ENCODE data around the gene GBGT1.
"Not testable (repeated sequence)": the region's sequence is repeated elsewhere in the genome, so short reads cannot be mapped to it uniquely, and the experiment has no call there.

The GBGT1 gene

GRCh38 chr9:133181561-133181960, 17.8 kb upstream of the GBGT1 start:
- peaks cover 46% of the 10 kb centered on the region for H3K27me3 Mint-ChIP-seq

GRCh38 chr9:133180953-133181352, 17.2 kb upstream of the GBGT1 start:
- H3K4me1 Mint-ChIP-seq: peaks cover 16% of the 10 kb centered on the region
- no peak for DNase-seq
- H3K27me3 Mint-ChIP-seq: peaks cover 40% of the 10 kb centered on the region
- ATAC-seq: no peak
- no peaks in the 10 kb centered on the region for H3K9me3 Mint-ChIP-seq
- no peak overlapping the region for H3K4me3 Mint-ChIP-seq
- H3K27ac Mint-ChIP-seq: no peak overlapping the region

More at GRCh38 chr9:133181561-133181960, 17.8 kb upstream of the GBGT1 start:
- DNase-seq (no peak), ATAC-seq (no peak)
- Mint-ChIP-seq H3K4me1 (peaks cover 20% of the 10 kb centered on the region), H3K27ac (no peak overlapping the region), H3K9me3 (no peaks in the 10 kb centered on the region), H3K4me3 (no peak overlapping the region)

GRCh38 chr9:133173056-133173455, 9.3 kb upstream of the GBGT1 start:
- Mint-ChIP-seq H3K4me3 (no peak overlapping the region), H3K4me1 (no peaks in the 10 kb centered on the region), H3K27ac (no peak overlapping the region), H3K9me3 (no peaks in the 10 kb centered on the region), H3K27me3 (no peaks in the 10 kb centered on the region)
- ATAC-seq: no peak
- DNase-seq: no peak

GRCh38 chr9:133171161-133171961, 7.6 kb upstream of the GBGT1 start:
- ATAC-seq (no peak), DNase-seq (no peak)
- Mint-ChIP-seq H3K27ac (no peak overlapping the region), H3K9me3 (no peaks in the 10 kb centered on the region), H3K4me1 (no peaks in the 10 kb centered on the region), H3K27me3 (no peaks in the 10 kb centered on the region), H3K4me3 (no peak overlapping the region)

GRCh38 chr9:133170716-133171115, 7.0 kb upstream of the GBGT1 start:
- H3K9me3 Mint-ChIP-seq: no peaks in the 10 kb centered on the region
- no peak overlapping the region for H3K4me3 Mint-ChIP-seq
- no peak for DNase-seq
- no peaks in the 10 kb centered on the region for H3K4me1 Mint-ChIP-seq
- no peak overlapping the region for H3K27ac Mint-ChIP-seq
- no peaks in the 10 kb centered on the region for H3K27me3 Mint-ChIP-seq
- no peak for ATAC-seq

GRCh38 chr9:133169687-133170086, 6.0 kb upstream of the GBGT1 start:
- not testable (repeated sequence) for H3K4me3 Mint-ChIP-seq, H3K4me1 Mint-ChIP-seq, H3K27ac Mint-ChIP-seq, H3K27me3 Mint-ChIP-seq, DNase-seq, ATAC-seq, H3K9me3 Mint-ChIP-seq

GRCh38 chr9:133169102-133169501, 5.4 kb upstream of the GBGT1 start:
- ATAC-seq: no peak
- H3K27ac Mint-ChIP-seq: no peak overlapping the region

GRCh38 chr9:133168432-133168831, 4.7 kb upstream of the GBGT1 start:
- Mint-ChIP-seq H3K4me3 (no peak overlapping the region), H3K4me1 (peaks cover 8% of the 10 kb centered on the region), H3K27ac (no peak overlapping the region), H3K9me3 (no peaks in the 10 kb centered on the region), H3K27me3 (no peaks in the 10 kb centered on the region)
- DNase-seq: no peak
- no peak for ATAC-seq

More at GRCh38 chr9:133169102-133169501, 5.4 kb upstream of the GBGT1 start:
- DNase-seq: no peak
- Mint-ChIP-seq H3K4me3 (no peak overlapping the region), H3K9me3 (no peaks in the 10 kb centered on the region), H3K27me3 (no peaks in the 10 kb centered on the region), H3K4me1 (peaks cover 2% of the 10 kb centered on the region)

- no peaks in the 10 kb centered on the region for H3K9me3 Mint-ChIP-seq
- H3K27ac Mint-ChIP-seq: no peak overlapping the region
- no peak overlapping the region for H3K4me3 Mint-ChIP-seq
- peaks cover 3% of the 10 kb centered on the region for H3K27me3 Mint-ChIP-seq
- ATAC-seq: no peak
- DNase-seq: no peak
- H3K4me1 Mint-ChIP-seq: peaks cover 12% of the 10 kb centered on the region
Observed at GRCh38 chr9:133167769-133168168, 4.1 kb upstream of the GBGT1 start.

GRCh38 chr9:133167096-133167730, 3.5 kb upstream of the GBGT1 start:
- Mint-ChIP-seq H3K4me3 (no peak overlapping the region), H3K27me3 (peaks cover 6% of the 10 kb centered on the region), H3K27ac (no peak overlapping the region), H3K9me3 (no peaks in the 10 kb centered on the region), H3K4me1 (peaks cover 14% of the 10 kb centered on the region)
- DNase-seq (no peak), ATAC-seq (no peak)

- ATAC-seq: no peak
Observed at GRCh38 chr9:133166392-133166791, 2.7 kb upstream of the GBGT1 start.

GRCh38 chr9:133165452-133165730, 1.7 kb upstream of the GBGT1 start:
- Mint-ChIP-seq H3K27ac (no peak overlapping the region), H3K4me3 (no peak overlapping the region), H3K4me1 (peaks cover 23% of the 10 kb centered on the region), H3K9me3 (no peaks in the 10 kb centered on the region), H3K27me3 (peaks cover 18% of the 10 kb centered on the region)
- DNase-seq: no peak
- ATAC-seq: no peak

More at GRCh38 chr9:133166392-133166791, 2.7 kb upstream of the GBGT1 start:
- H3K27ac Mint-ChIP-seq: peak overlapping the region in 1 of 2 donors; percentile 61
- no peak for DNase-seq
- no peaks in the 10 kb centered on the region for H3K9me3 Mint-ChIP-seq
- H3K4me1 Mint-ChIP-seq: peaks cover 19% of the 10 kb centered on the region
- no peak overlapping the region for H3K4me3 Mint-ChIP-seq
- H3K27me3 Mint-ChIP-seq: peaks cover 14% of the 10 kb centered on the region

GRCh38 chr9:133164191-133164590, 477 bp upstream of the GBGT1 start:
- ATAC-seq (no peak), DNase-seq (no peak)
- Mint-ChIP-seq H3K4me3 (peak overlapping the region; percentile 85 to 88), H3K27ac (no peak overlapping the region), H3K9me3 (no peaks in the 10 kb centered on the region), H3K4me1 (peaks cover 23% of the 10 kb centered on the region), H3K27me3 (peaks cover 18% of the 10 kb centered on the region)

GRCh38 chr9:133162861-133163503, 732 bp downstream of the GBGT1 start:
- ATAC-seq: peak; percentile 33
- H3K27me3 Mint-ChIP-seq: peaks cover 18% of the 10 kb centered on the region
- peak overlapping the region; percentile 49 to 70 for H3K4me3 Mint-ChIP-seq
- no peak overlapping the region for H3K27ac Mint-ChIP-seq
- DNase-seq: no peak
- peaks cover 23% of the 10 kb centered on the region for H3K4me1 Mint-ChIP-seq
- no peaks in the 10 kb centered on the region for H3K9me3 Mint-ChIP-seq

GRCh38 chr9:133161547-133161950, 2.2 kb downstream of the GBGT1 start:
- peaks cover 23% of the 10 kb centered on the region for H3K4me1 Mint-ChIP-seq
- no peak overlapping the region for H3K27ac Mint-ChIP-seq
- peak overlapping the region in 1 of 2 donors; percentile 5 for H3K4me3 Mint-ChIP-seq
- H3K9me3 Mint-ChIP-seq: no peaks in the 10 kb centered on the region
- DNase-seq (no peak), ATAC-seq (no peak)
- H3K27me3 Mint-ChIP-seq: peaks cover 18% of the 10 kb centered on the region

Measured in stimulated activated naive CD8-positive, alpha-beta T cell treated with anti-CD3 and anti-CD28 coated beads, Interleukin-15, amount 100 ng/mL, for 72 hours (primary cell).